DOHH2 (cell line): ENCODE measurements around the gene BTG4.

ENCODE experiments used
- H3F3A ChIP-seq: fragments of 200-600 bp; sonication (generic), shearing (Covaris generic); 2 replicates; pipeline ENCODE4 v1.6.0; 2016; ENCODE audit warnings: antibody characterized with exemption, mild to moderate bottlenecking; ENCODE audit not compliant: control insufficient read depth, insufficient read depth
- H3K27ac ChIP-seq: fragments of 200-600 bp; sonication (generic); 2 replicates; pipeline ENCODE4 v1.5.1; 2014; ENCODE audit warnings: low read depth, mild to moderate bottlenecking, low read length, moderate library complexity
- H3K27me3 ChIP-seq: fragments of 200-600 bp; sonication (generic); 2 replicates; pipeline ENCODE4 v1.6.1; 2014; ENCODE audit warnings: mild to moderate bottlenecking, low read length, mixed read lengths; ENCODE audit not compliant: control insufficient read depth
- H3K36me3 ChIP-seq: fragments of 200-600 bp; sonication (generic); 2 replicates; pipeline ENCODE4 v1.6.1; 2014; ENCODE audit warnings: mild to moderate bottlenecking, low read length, moderate library complexity, mixed read lengths; ENCODE audit not compliant: control insufficient read depth
- H3K4me1 ChIP-seq: fragments of 200-600 bp; sonication (generic); 2 replicates; pipeline ENCODE4 v1.6.1; 2014; ENCODE audit warnings: mild to moderate bottlenecking, low read length, mixed read lengths; ENCODE audit not compliant: control insufficient read depth
- H3K4me2 ChIP-seq: fragments of 200-600 bp; sonication (generic); 2 replicates; pipeline ENCODE4 v1.6.0; 2014; ENCODE audit warnings: mild to moderate bottlenecking, low read length, moderate library complexity
- H3K4me3 ChIP-seq: fragments of 200-600 bp; sonication (generic); 2 replicates; pipeline ENCODE4 v1.5.1; 2014; ENCODE audit warnings: mild to moderate bottlenecking, low read length, mixed read lengths
- H3K79me2 ChIP-seq: fragments of 200-600 bp; sonication (generic); 2 replicates; pipeline ENCODE4 v1.6.1; 2014; ENCODE audit warnings: mild to moderate bottlenecking, low read length, mixed read lengths; ENCODE audit not compliant: control insufficient read depth
- H3K9me2 ChIP-seq: fragments of 200-600 bp; sonication (generic); replicated peaks from 2 replicates; pipeline ENCODE4 v1.6.1; 2014; ENCODE audit warnings: mild to moderate bottlenecking, low read length, mixed read lengths; ENCODE audit not compliant: control insufficient read depth
- H3K9me3 ChIP-seq: fragments of 200-600 bp; sonication (generic); 2 replicates; pipeline ENCODE4 v1.6.1; 2014; ENCODE audit warnings: antibody characterized with exemption, low read length, mixed read lengths; ENCODE audit not compliant: control insufficient read depth, insufficient read depth
- H4K20me1 ChIP-seq: fragments of 200-600 bp; sonication (generic); 2 replicates; pipeline ENCODE4 v1.6.0; 2014; ENCODE audit warnings: low read depth, mild to moderate bottlenecking, antibody characterized with exemption, low read length, moderate library complexity; ENCODE audit not compliant: control insufficient read depth, insufficient read depth
- CTCF ChIP-seq: fragments of 200-600 bp; sonication (generic); IDR thresholded peaks from one replicate; pipeline ENCODE4 v1.5.1; 2014; ENCODE audit warnings: antibody characterized with exemption, mild to moderate bottlenecking, low read depth, low read length; ENCODE audit not compliant: poor library complexity, severe bottlenecking
- EZH2phosphoT487 ChIP-seq: fragments of 200-600 bp; sonication (generic); IDR thresholded peaks from 2 replicates; pipeline ENCODE4 v1.6.1; 2017; ENCODE audit warnings: borderline replicate concordance, mild to moderate bottlenecking, antibody characterized with exemption, low read length, moderate library complexity, mixed read lengths

The BTG4 gene

GRCh38 chr11:111512296-111513239 lies at the start of gene BTG4:
Gene BTG4, minus strand, starts transcription at chr11:111512386. Its CDS starts 13,610 bp downstream, at chr11:111498776.
- H3K9me3 ChIP-seq: no peaks in the 10 kb centered on the region
- H3K27ac ChIP-seq: no peak within 1 kb of the TSS
- no peaks in the 10 kb centered on the region for H4K20me1 ChIP-seq
- peak within 1 kb of the TSS; percentile 31; the same call in 1 of the 2 replicates for H3K4me2 ChIP-seq
- peaks cover 12% of the 10 kb centered on the region for H3K27me3 ChIP-seq
- H3K4me1 ChIP-seq: no peaks in the 10 kb centered on the region
- no peaks in the 10 kb centered on the region for H3K9me2 ChIP-seq
- no peaks in the 10 kb centered on the region for H3K79me2 ChIP-seq
- 0 out of 2 replicates have a peak within 1 kb of the TSS, but pooled peaks have one; percentile 25 for H3K4me3 ChIP-seq
- H3F3A ChIP-seq: no peaks in the 10 kb centered on the region
- TF ChIP-seq EZH2phosphoT487: no peak
- no peak for TF ChIP-seq CTCF
- no peaks in the 10 kb centered on the region for H3K36me3 ChIP-seq

DNA sequence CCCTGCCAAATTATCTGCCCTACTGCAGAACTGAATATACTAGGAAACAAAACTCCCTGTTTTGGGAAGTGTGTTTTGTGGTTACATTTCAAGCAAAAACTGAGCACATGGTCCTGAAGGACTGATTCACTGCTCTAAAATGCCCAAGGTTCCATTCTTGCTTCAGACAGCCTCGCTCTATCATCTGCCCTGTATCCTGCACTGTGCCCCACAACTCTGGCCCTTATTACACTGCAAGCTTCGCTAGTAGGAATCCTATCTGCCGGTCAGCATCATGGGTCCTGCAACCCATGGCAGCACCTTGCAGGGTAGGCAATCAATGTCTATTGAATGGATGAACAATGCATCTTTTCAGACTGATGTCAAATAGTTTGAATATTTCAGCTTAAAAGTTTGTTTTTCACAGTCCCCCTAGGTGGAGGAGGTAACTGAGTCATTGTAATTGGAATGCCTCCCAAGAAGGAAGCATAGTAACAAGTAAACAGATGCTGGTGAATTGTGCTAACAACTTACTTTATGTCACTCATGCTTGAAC lies 49.7 kb upstream of the BTG4 start:
- no peak overlapping the region for H3K4me3 ChIP-seq
- no peaks in the 10 kb centered on the region for H3K9me3 ChIP-seq
- no peaks in the 10 kb centered on the region for H3K9me2 ChIP-seq
- no peaks in the 10 kb centered on the region for H3K4me1 ChIP-seq
- H4K20me1 ChIP-seq: no peaks in the 10 kb centered on the region
- no peaks in the 10 kb centered on the region for H3K79me2 ChIP-seq
- no peak for TF ChIP-seq EZH2phosphoT487
- TF ChIP-seq CTCF: no peak
- H3K27me3 ChIP-seq: no peaks in the 10 kb centered on the region
- H3K36me3 ChIP-seq: no peaks in the 10 kb centered on the region
- no peak overlapping the region for H3K27ac ChIP-seq
- H3F3A ChIP-seq: no peaks in the 10 kb centered on the region
- H3K4me2 ChIP-seq: no peak overlapping the region

DNA sequence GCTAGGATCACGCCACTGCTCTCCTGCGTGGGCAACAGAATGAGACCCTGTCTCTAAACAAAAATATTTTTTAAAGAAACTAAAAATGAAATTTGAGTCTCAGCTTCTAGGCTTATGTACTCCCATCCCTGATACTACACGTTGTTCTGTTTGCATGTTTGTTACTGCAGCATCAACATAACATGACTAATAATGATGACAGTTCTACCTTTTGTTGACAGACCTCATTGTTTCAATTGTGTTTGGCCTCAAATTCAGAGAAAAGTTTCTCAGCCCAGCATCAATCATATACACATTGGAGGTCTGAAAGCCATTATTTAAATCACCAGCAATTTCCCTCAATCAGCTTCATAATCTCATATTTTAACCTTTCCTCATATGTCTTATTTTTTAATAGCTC lies 49.1 kb upstream of the BTG4 start:
- H4K20me1 ChIP-seq: no peaks in the 10 kb centered on the region
- no peak overlapping the region for H3K4me2 ChIP-seq
- H3K27ac ChIP-seq: no peak overlapping the region
- no peaks in the 10 kb centered on the region for H3F3A ChIP-seq
- TF ChIP-seq CTCF (no peak), EZH2phosphoT487 (no peak)
- H3K4me1 ChIP-seq: no peaks in the 10 kb centered on the region
- H3K27me3 ChIP-seq: no peaks in the 10 kb centered on the region
- H3K9me3 ChIP-seq: no peaks in the 10 kb centered on the region
- H3K4me3 ChIP-seq: no peak overlapping the region
- no peaks in the 10 kb centered on the region for H3K79me2 ChIP-seq
- H3K36me3 ChIP-seq: no peaks in the 10 kb centered on the region
- no peaks in the 10 kb centered on the region for H3K9me2 ChIP-seq
